GM18909 (cell line): Measurements from ENCODE around the gene HMGCS2.

Experiments used
- ATAC-seq: cut with Tn5 transposase; IDR thresholded peaks from one replicate; pipeline ENCODE4 v1.9.1; 2021; ENCODE audit warnings: mild to moderate bottlenecking; ENCODE audit not compliant: unreplicated experiment, poor library complexity

Gene HMGCS2

DNA sequence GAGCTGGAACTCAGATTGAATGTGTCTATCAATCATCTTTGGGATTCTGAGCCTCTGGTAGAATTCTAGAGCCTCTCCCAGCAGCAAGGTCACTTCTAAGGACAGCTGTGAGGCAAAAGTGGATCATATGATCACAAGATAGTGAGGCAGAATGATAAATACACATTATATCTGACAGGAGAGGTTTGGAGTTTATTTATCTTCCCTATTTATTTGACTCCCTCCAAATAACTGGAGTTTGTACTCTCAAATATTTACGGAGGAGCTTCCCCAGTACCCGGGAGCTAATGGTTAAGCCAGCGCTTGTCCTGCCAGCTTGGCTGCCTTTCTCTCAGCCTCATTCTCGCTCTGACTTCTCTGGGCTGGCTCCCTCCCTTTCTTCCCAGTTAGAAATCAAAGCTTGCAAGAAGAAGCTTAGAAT is 2.3 kb downstream of the HMGCS2 start:
- ATAC-seq = no peak

- ATAC-seq = no peak
Observed at GRCh38 chr1:119764220-119764619, 4.5 kb downstream of the HMGCS2 start.

- ATAC-seq = no peak
Observed at GRCh38 chr1:119762953-119763352, 5.8 kb downstream of the HMGCS2 start.

- no peak for ATAC-seq
Observed at GRCh38 chr1:119762409-119762808, 6.3 kb downstream of the HMGCS2 start.

DNA sequence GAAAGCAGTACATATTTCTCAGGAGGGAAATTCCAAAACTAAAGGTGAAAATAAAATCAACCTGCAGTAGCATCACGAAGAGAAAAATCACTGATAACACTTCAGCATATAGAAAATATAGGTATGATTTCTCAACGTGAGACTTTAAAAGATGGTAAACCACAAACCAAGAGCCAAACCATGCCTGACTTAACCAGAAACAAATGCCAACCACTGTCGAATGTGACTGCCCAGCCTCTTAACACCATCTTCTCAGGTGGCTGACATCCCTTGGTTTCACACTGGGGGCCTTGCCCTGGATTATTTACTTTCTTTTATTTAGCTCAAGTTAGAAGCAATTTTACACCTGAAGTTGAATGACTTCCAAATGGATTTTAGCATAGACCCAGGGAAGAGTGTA is 10.1 kb downstream of the HMGCS2 start:
- no peak for ATAC-seq

- ATAC-seq = no peak
Observed at GRCh38 chr1:119752592-119752991, 16.1 kb downstream of the HMGCS2 start.

DNA sequence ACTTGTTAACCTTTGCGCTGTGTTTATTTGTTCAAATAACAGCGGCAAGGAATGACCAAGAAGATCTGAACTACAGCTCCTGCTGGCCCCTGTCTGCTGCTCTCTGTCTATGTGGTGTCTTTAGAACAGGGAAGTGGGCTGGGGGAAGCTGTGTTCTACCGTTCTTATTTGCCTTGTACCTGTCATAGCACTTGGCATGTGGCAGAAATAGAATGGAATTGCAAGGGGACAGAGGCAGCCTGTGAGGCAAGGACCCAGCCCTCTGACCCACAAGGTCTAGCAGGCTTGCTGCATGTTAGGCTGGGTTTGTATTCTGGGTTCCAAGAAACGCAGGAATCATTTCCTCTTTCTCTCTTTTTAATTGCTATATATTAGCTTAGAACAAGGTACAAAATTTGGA is 20.7 kb downstream of the HMGCS2 start:
- ATAC-seq = no peak

DNA sequence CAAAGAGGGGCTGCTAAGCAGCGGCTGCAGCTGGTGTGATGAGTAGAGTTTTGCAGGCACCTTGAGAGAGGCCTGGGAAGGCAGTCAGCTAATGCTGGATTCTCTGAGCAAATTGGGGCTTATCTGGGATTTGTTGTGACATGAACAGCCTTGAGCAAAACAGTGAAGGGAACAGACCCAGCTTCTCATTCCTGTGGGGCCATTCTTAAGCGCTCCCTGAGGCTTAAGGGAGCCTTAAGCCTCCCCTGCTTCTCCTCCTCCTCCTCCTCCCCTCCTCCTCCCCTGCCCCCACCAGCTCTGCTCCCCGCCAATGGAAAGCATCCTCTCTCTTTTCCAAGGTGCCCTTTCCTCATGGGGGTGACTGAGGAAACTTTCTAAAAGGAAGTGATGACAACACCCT is 21.3 kb downstream of the HMGCS2 start:
- no peak for ATAC-seq

GRCh38 chr1:119745034-119745433 is 23.7 kb downstream of the HMGCS2 start:
- no peak for ATAC-seq

GRCh38 chr1:119744598-119744942 is 24.1 kb downstream of the HMGCS2 start:
- no peak for ATAC-seq

DNA sequence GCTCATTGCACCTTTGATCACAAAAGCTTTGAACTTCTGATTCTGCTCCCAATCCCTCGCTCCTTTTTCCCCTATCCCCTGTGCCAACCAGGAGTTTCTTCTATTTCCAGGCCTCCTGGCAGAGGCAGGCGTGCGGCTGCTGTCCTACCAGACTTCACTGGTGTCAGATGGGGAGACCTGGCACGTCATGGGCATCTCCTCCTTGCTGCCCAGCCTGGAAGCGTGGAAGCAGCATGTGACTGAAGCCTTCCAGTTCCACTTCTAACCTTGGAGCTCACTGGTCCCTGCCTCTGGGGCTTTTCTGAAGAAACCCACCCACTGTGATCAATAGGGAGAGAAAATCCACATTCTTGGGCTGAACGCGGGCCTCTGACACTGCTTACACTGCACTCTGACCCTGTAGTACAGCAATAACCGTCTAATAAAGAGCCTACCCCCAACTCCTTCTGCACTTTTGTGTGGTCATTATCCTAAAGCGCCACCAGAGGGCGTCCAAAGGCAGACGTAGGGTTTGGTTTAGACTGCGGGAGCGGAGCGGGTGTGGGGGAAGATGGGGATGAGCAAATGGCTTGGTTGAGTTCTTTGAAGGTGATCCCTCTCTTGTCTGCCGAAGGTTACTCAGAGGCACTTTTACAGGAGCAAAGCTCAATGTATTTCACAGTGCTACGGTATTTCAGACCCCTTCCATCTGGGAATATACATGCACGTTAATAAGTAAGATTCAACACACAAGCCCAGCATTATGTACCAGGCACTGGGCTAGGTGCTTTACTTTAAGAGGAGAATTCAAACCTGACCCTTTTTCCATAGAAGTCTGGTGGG is 24.7 kb downstream of the HMGCS2 start:
- peak; percentile 82 for ATAC-seq

DNA sequence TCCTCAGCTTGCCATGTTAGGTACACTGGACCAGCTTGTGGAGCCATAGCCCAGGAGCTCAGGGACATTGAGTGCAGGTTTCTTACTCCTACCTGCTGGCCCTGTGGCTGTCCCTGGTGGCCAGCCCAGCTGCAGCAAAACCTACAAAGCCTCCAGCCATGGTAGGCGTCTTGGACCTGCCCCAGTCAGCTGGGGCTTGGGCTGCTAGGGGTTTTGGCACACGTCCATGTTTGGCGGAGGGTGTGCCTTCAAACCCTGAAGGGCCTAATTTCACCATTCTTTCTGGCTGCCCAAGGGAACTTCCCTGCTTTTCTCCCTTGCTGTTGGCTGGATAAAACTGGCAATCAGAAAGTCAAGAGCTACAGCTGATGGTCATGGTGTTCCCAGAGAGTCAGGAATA is 25.4 kb downstream of the HMGCS2 start:
- no peak for ATAC-seq

DNA sequence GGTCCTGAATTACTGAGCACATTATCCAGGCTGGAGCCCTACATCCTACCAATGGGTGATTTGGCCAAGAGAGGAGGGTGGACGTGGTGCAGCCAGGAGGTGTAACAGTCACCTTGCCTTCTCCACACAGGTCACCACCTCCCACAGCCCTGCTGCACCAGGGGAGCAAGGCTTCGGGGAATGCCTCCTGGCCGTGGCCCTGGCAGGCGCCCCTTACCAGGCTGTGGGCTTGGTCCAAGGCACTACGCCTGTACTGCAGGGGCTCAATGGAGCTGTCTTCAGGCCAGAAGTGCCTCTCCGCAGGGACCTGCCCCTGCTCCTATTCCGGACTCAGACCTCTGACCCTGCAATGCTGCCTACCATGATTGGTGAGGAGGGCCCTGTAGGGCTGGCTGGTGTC is 26.0 kb downstream of the HMGCS2 start:
- no peak for ATAC-seq

GRCh38 chr1:119742202-119742601 is 26.5 kb downstream of the HMGCS2 start:
- ATAC-seq = no peak

- ATAC-seq = no peak
Observed at GRCh38 chr1:119740896-119741780, 27.6 kb downstream of the HMGCS2 start.

- no peak for ATAC-seq
Observed at GRCh38 chr1:119740261-119740660, 28.4 kb downstream of the HMGCS2 start.

- no peak for ATAC-seq
Observed at GRCh38 chr1:119739150-119739549, 29.6 kb downstream of the HMGCS2 start.

DNA sequence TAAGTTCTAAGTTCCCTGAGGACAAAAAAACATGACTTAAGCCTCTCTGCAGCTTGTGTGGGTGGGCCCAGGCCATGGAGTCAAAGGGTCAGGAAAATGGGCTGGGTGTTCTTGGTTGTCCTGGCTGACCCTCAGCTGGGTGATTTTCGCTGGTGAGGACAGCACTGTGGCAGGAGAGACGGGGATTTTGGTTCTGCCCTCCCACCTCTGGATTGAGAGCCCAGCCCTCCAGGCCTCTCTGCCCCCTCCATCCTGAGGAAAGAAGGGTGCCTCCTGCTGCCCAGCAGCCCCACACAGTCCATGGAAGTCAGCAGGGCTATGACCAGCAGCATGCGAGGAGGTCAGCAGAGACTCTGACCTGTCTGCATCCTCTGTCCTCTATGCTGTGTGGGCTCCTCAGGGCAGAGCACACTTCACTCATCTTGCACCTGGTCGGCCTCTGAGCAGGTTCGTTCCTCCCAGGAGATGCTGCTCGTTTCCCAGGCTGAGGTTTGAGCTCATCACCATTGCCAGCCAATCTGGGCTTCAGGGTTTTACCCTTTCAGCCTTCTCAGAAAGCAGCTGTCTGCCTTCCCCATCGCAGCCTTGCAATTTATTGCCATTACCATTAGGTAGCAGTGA is 30.5 kb downstream of the HMGCS2 start:
- ATAC-seq = no peak

GRCh38 chr1:119737040-119737682 is 31.5 kb downstream of the HMGCS2 start:
- ATAC-seq = no peak

GRCh38 chr1:119736649-119737039 is 32.1 kb downstream of the HMGCS2 start:
- no peak for ATAC-seq

- no peak for ATAC-seq
Observed at GRCh38 chr1:119735217-119735616, 33.5 kb downstream of the HMGCS2 start.
